Measurements from ENCODE around the gene MINPP1. TPM values are rescaled to one million over a fixed set of nuclear protein-coding genes. Genes with fewer than 3 reads are reported as not detected.

MINPP1 gene
- total and polyA plus RNA-seq, 10 donors, result 5.1 to 21.3 (median 10.5) TPM

GRCh38 chr10:87504307-87504639, 420 bp upstream of the MINPP1 start:
- peaks cover 0 to 13% (median 3%) of the 10 kb centered on the region in 6 donors for H3K36me3 ChIP-seq
- WGBS, 5 donors, result 10 to 14% (median 11%) methylated on average over 10 of the region's 10 CpGs
- peaks cover 10 to 37% (median 23%) of the 10 kb centered on the region in 6 donors for H3K4me1 ChIP-seq
- H3K27me3 ChIP-seq (replicated peaks in 1 of 7), result peaks cover 0 to 8% (median 0%) of the 10 kb centered on the region in 7 donors
- H3K4me3 ChIP-seq, result peak overlapping the region; percentile 81 to 99 (median 94)
- H3K9me3 ChIP-seq, result no peaks in the 10 kb centered on the region
- no peak for DNase-seq
- TF ChIP-seq CTCF (IDR thresholded peaks at IDR 0.05 in 8 of 11, conservative IDR thresholded peaks at IDR 0.05 in 3 of 11), result no peak
- TF ChIP-seq POLR2AphosphoS5 (IDR thresholded peaks at IDR 0.05), result no peak
- TF ChIP-seq POLR2A (IDR thresholded peaks at IDR 0.05), result no peak
- peak overlapping the region; percentile 66 to 87 (median 82) for H3K27ac ChIP-seq
- intact Hi-C loops (cut with DNase I; ENCODE audit: low total_unique reads), result no loop called here

GRCh38 chr10:87505366-87506111, 846 bp downstream of the MINPP1 start:
- Histone ChIP-seq H3K4me3 (peak overlapping the region; percentile 81 to 99 (median 94)), H3K9me3 (no peaks in the 10 kb centered on the region), H3K4me1 (peaks cover 10 to 37% (median 23%) of the 10 kb centered on the region in 6 donors), H3K27me3 (replicated peaks in 1 of 7) (peaks cover 0 to 8% (median 0%) of the 10 kb centered on the region in 7 donors), H3K27ac (peak overlapping the region; percentile 66 to 87 (median 82)), H3K36me3 (peaks cover 0 to 25% (median 10%) of the 10 kb centered on the region in 6 donors)
- 1 to 3% (median 1%) methylated on average over 33 to 41 of the region's 41 CpGs for WGBS, 5 donors
- intact Hi-C loops (cut with DNase I; ENCODE audit: low total_unique reads), result no loop called here
- peak; percentile 88 for DNase-seq
- TF ChIP-seq CTCF (IDR thresholded peaks at IDR 0.05 in 8 of 11, conservative IDR thresholded peaks at IDR 0.05 in 3 of 11), result peak in 7 of 11 experiments; percentile 15 to 60 (median 47)
- no peak for TF ChIP-seq POLR2AphosphoS5 (IDR thresholded peaks at IDR 0.05)
- no peak for TF ChIP-seq POLR2A (IDR thresholded peaks at IDR 0.05)

- Histone ChIP-seq H3K4me1 (peaks cover 10 to 37% (median 23%) of the 10 kb centered on the region in 6 donors), H3K9me3 (no peaks in the 10 kb centered on the region), H3K4me3 (no peak overlapping the region), H3K27me3 (replicated peaks in 1 of 7) (peaks cover 0 to 8% (median 0%) of the 10 kb centered on the region in 7 donors), H3K36me3 (peaks cover 0 to 40% (median 12%) of the 10 kb centered on the region in 6 donors), H3K27ac (no peak overlapping the region)
- no peak for TF ChIP-seq POLR2A (IDR thresholded peaks at IDR 0.05)
- TF ChIP-seq POLR2AphosphoS5 (IDR thresholded peaks at IDR 0.05), result no peak
- TF ChIP-seq CTCF (IDR thresholded peaks at IDR 0.05 in 8 of 11, conservative IDR thresholded peaks at IDR 0.05 in 3 of 11), result no peak
- 80 to 93% (median 91%) methylated on average over 3 of the region's 3 CpGs for WGBS, 5 donors
- DNase-seq, result no peak
- intact Hi-C loops (cut with DNase I; ENCODE audit: low total_unique reads), result no loop called here
Observed at GRCh38 chr10:87506956-87507355, 2.3 kb downstream of the MINPP1 start.

GRCh38 chr10:87507879-87508483, 3.3 kb downstream of the MINPP1 start:
- Histone ChIP-seq H3K4me1 (peaks cover 10 to 37% (median 23%) of the 10 kb centered on the region in 6 donors), H3K27me3 (replicated peaks in 1 of 7) (peaks cover 0 to 8% (median 0%) of the 10 kb centered on the region in 7 donors), H3K9me3 (no peaks in the 10 kb centered on the region), H3K27ac (no peak overlapping the region), H3K36me3 (peaks cover 0 to 50% (median 16%) of the 10 kb centered on the region in 6 donors), H3K4me3 (no peak overlapping the region)
- intact Hi-C loops (cut with DNase I; ENCODE audit: low total_unique reads), result no loop called here
- no peak for DNase-seq
- WGBS, 5 donors, result 88 to 92% (median 90%) methylated on average over 5 of the region's 5 CpGs
- TF ChIP-seq POLR2AphosphoS5 (IDR thresholded peaks at IDR 0.05) (no peak), POLR2A (IDR thresholded peaks at IDR 0.05) (no peak), CTCF (IDR thresholded peaks at IDR 0.05 in 8 of 11, conservative IDR thresholded peaks at IDR 0.05 in 3 of 11) (no peak)
